Right lobe of liver (tissue), 6 donors: Measurements from ENCODE around the gene CARHSP1. TPM values are rescaled to one million over a fixed set of nuclear protein-coding genes. Genes with fewer than 3 reads are reported as not detected.

Source experiments
- ATAC-seq, 4 donors: fragments of 200-7000 bp; cut with Tn5 transposase; one replicate each; pipeline ENCODE4 v1.9.1; 2020; ENCODE audit warnings: mild to moderate bottlenecking in 4 of 4, moderate library complexity in 4 of 4
- DNase-seq, 3 donors: peaks; one replicate each; pipeline ENCODE4 v3.0.0-alpha.2; 2020
- H3K27ac ChIP-seq, 3 donors: fragments of 200-600 bp; one replicate each; pipeline ENCODE4 v1.8.0; 2022
- H3K27me3 ChIP-seq, 2 donors: fragments of 200-600 bp; one replicate each; pipeline ENCODE4 v1.8.0; 2022
- H3K36me3 ChIP-seq, 4 donors: fragments of 200-600 bp; sonication (generic) in 1 of 4; one replicate each; pipeline versions ENCODE4 v1.5.1 to v1.8.0; 2017 to 2022; ENCODE audit warnings: control low read depth in 1 of 4
- H3K4me1 ChIP-seq, 4 donors: fragments of 200-600 bp; sonication (generic) in 1 of 4; one replicate each; pipeline versions ENCODE4 v1.5.1 to v1.8.0; 2017 to 2022; ENCODE audit warnings: control low read depth in 1 of 4
- H3K4me3 ChIP-seq, 3 donors: fragments of 200-600 bp; one replicate each; pipeline ENCODE4 v1.8.0; 2022
- H3K9me3 ChIP-seq, 4 donors: fragments of 200-600 bp; sonication (generic) in 1 of 4; one replicate each; pipeline versions ENCODE4 v1.5.1 to v1.8.0; 2017 to 2022; ENCODE audit warnings: control low read depth in 1 of 4
- POLR2A ChIP-seq: fragments of 450-650 bp; IDR thresholded peaks from one replicate; pipeline ENCODE4 v1.6.1; 2017; ENCODE audit warnings: antibody characterized with exemption, mild to moderate bottlenecking
- WGBS: methylation state at CpG from one replicate; pipeline ENCODE4 v1.1.6; 2018; ENCODE audit warnings: low coverage, low lambda C conversion rate; ENCODE audit not compliant: insufficient coverage; ENCODE audit errors: missing lambda C conversion rate; 5-methylcytosine and 5-hydroxymethylcytosine counted together
- intact Hi-C, 2 donors: fragments of 100-400 bp; cut with DNase I; formaldehyde crosslinking; loops; one replicate each; pipeline versions ENCODE4 v1.11.2 to v1.14.1; 2022
- total RNA-seq, 6 experiments: library from RNA; depleted of rRNA in 2 of 6; stranded (reverse); fragments of >200 nt in 2 of 6; fragmentation: NEBNext Ultra II Directional in 3 of 6; extraction: Animal tissue kit (Norgen Biotek cat#: 25700) in 3 of 6; gene quantifications; one replicate each; pipeline versions ENCODE4 v1.1.0 to v1.2.4, GENCODE V29; 2016 to 2023
- TF ChIP-seq, protein P1 (sequence below), 4 donors: fragments of 200-600 bp in 3 of 4; fragments of 450-650 bp in 1 of 4; IDR thresholded peaks; one replicate each; pipeline versions ENCODE4 v1.5.1 to v1.8.0; 2016 to 2022; ENCODE audit warnings: antibody characterized with exemption in 4 of 4, mild to moderate bottlenecking in 2 of 4
- donor health status: DM: no; HTN: yes; CAD: no.
- donor health status: DM: no; HTN: no; CAD: no.
- donor health status: DM: no; HTN: no; CAD: no.
- donor health status: DM: no; HTN: yes; CAD: no.
- donor health status: DM: no; HTN: yes; CAD: no.

Gene CARHSP1
- total RNA-seq, 6 experiments from 2014 or later = 61.5 to 132 (median 73.1) TPM

DNA sequence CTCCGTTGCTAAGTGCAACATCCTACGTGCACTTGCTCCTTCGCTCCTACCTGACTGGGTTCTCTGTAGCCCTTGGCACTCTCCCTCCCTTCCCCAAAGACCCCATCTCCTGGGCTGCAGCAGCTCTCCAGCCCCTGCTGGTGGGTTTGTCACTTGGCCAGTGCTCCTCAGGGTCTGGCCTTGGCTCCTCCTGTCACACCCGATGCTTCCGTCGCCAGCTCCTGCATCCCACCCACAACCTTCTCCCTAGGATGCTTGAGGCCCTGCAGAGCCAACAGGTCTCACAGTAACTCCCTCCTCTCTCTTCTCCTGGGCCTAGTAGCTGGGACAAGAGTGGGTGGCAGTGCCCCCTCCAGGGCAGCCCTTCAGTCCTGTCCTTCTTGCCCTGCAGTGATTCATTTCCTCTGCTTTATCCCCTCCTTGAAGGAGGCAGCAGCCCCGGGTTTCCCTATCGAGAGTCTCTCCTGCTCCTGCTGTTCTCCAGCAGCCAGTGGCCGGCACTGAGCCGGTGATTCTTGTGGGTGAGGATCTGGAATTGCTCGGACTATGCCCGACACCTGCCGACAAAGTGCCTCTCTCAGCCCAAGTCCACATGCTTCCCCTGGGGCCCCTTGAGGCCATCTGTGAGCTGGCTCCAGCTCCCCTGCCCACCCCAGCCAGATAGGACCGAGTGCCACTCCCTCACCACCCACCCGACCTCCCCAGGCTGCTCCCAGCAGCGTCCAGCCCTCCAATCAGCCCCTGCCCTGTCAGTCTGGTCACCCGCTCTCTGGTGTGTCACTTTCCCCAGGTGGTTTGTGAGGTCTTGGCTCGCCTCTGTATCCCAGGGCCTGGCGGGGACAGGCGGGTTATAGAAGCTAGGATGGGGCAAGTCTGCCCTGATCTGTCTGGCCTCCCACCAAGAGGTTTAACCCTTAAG is 17.1 kb upstream of the CARHSP1 start:
- intact Hi-C loops = loop anchor here (10.0 kb wide), 2 partner anchors 231 to 321 kb away; no protein-coding TSS in a partner anchor
- H3K9me3 ChIP-seq = no peaks in the 10 kb centered on the region
- H3K4me1 ChIP-seq = no peaks in the 10 kb centered on the region
- H3K36me3 ChIP-seq = peaks cover 0 to 6% (median under 1%) of the 10 kb centered on the region in 4 donors
- H3K4me3 ChIP-seq = no peak overlapping the region
- TF ChIP-seq POLR2A = no peak
- TF ChIP-seq, protein P1, sequence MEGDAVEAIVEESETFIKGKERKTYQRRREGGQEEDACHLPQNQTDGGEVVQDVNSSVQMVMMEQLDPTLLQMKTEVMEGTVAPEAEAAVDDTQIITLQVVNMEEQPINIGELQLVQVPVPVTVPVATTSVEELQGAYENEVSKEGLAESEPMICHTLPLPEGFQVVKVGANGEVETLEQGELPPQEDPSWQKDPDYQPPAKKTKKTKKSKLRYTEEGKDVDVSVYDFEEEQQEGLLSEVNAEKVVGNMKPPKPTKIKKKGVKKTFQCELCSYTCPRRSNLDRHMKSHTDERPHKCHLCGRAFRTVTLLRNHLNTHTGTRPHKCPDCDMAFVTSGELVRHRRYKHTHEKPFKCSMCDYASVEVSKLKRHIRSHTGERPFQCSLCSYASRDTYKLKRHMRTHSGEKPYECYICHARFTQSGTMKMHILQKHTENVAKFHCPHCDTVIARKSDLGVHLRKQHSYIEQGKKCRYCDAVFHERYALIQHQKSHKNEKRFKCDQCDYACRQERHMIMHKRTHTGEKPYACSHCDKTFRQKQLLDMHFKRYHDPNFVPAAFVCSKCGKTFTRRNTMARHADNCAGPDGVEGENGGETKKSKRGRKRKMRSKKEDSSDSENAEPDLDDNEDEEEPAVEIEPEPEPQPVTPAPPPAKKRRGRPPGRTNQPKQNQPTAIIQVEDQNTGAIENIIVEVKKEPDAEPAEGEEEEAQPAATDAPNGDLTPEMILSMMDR (IDR thresholded peaks at IDR 0.05) = no peak
- H3K27ac ChIP-seq = no peak overlapping the region
- peak; percentile 43 to 56 (median 54) for ATAC-seq
- peak in 2 of 3 donors; percentile 34 to 56 for DNase-seq
- 18% methylated on average over 13 of the region's 20 CpGs for WGBS
- no peaks in the 10 kb centered on the region for H3K27me3 ChIP-seq

DNA sequence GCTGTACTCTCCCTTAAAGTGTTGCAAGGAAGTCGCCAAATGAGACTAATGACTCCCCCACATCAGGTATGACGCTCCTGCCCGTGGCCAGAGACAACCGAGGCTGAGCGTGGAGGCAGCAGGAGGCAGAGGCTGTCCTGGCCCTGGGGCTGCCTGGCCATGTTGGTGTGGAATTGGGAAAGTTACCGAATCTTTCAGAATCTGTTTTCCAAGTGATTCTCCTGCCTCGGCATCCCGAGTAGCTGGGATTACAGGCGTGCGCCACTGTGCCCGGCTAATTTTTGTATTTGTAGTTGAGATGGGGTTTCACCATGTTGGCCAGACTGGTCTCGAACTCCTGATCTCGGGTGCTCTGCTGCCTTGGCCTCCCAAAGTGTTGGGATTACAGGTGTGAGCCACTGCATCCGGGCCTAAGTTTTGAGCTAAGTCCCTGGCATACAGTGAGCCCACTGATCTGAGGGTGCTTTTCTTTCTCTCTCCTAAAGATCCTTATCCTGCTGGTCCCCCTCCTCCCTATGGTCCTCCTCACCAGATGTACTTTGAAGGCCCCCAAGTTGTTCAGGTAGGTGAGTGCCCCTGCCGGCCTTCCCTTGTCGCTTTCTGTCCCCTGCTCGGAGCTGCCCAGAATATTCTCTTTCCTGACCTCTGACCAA is 14.0 kb upstream of the CARHSP1 start:
- no peak for ATAC-seq
- H3K27me3 ChIP-seq = no peaks in the 10 kb centered on the region
- peak in 2 of 3 donors; percentile 8 to 36 for DNase-seq
- TF ChIP-seq, protein P1 (IDR thresholded peaks at IDR 0.05) = no peak
- no peak for TF ChIP-seq POLR2A
- H3K27ac ChIP-seq = no peak overlapping the region
- no peaks in the 10 kb centered on the region for H3K9me3 ChIP-seq
- no peak overlapping the region for H3K4me3 ChIP-seq
- H3K36me3 ChIP-seq = no peaks in the 10 kb centered on the region
- WGBS = 82% methylated on average over 5 of the region's 17 CpGs
- intact Hi-C loops = loop anchor here (5.0 to 10.0 kb wide), 3 partner anchors 221 to 318 kb away; no protein-coding TSS in a partner anchor
- H3K4me1 ChIP-seq = peaks cover 0 to 3% (median 0%) of the 10 kb centered on the region in 4 donors

DNA sequence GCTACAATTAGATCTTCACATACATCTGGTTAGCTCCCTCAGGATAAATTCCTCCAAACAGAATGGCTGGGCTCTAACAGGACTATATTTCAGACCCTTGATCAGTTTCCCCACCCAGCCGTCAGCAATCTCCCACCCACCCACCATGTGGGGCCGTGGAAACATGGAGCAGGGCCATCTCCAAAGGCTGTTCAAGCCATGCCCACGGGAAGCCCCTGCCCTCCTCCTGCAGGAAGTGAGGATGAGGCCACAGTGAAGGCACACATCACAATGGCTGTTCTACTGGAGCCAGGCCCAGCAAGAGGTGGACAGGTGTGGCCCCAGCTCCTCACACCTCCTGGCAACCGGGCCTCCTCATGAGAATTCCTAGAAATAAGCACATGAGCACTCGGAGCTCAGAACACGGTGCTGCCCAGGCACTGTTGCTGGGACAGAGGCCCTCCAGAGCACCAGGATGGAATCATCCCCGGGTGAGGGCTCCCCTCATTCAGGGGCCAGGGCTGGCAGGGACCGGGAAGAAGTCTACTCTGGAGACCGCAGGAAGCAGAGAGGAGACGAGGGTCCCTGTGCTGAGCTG is 13.3 kb upstream of the CARHSP1 start, which contains the start of gene LITAFD:
LITAFD (plus strand) TSS at position 311 of the 577 bp plus-strand sequence. CDS start 2,005 bp downstream, outside the sequence.
- ATAC-seq = no peak
- no peaks in the 10 kb centered on the region for H3K9me3 ChIP-seq
- H3K4me3 ChIP-seq = no peak within 1 kb of the TSS
- DNase-seq = peak in 2 of 3 donors; percentile 11 to 52
- no peaks in the 10 kb centered on the region for H3K36me3 ChIP-seq
- peaks cover 0 to 3% (median 0%) of the 10 kb centered on the region in 4 donors for H3K4me1 ChIP-seq
- H3K27ac ChIP-seq = no peak within 1 kb of the TSS
- 58% methylated on average over 2 of the region's 10 CpGs for WGBS
- TF ChIP-seq, protein P1 (IDR thresholded peaks at IDR 0.05) = no peak
- H3K27me3 ChIP-seq = no peaks in the 10 kb centered on the region
- intact Hi-C loops = loop anchor here (5.0 to 10.0 kb wide), 3 partner anchors 220 to 317 kb away; no protein-coding TSS in a partner anchor

DNA sequence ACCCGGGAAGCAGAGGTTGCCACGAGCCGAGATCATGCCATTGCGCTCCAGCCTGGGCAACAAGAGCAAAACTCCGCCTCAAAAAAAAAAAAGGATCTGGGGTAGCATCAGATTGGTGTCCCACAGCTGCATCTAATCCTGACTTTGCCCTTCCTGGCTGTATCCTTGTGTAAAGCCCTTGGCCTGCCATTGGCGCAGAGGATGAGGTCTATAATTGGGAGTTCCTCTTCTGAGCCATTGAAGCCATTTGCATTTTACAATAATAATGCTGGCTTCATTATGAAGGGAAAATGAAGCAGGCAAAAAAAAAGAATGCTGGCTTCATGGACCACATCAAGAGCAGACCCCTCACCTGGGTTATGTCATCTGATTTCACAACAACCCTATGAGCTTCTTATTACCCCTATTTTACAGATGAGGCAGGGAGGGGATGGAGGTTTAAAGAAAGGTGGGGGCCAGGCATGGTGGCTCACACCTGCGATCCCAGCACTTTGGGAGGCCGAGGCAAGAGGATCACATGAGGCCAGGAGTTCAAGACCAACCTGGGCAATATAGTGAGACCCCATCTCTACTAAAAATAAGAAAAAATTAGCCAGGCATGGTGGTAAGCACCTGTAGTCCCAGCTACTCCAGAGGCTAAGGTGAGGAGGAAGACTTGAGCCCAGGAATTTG is 12.2 kb upstream of the CARHSP1 start:
- intact Hi-C loops = loop anchor here (5.0 to 10.0 kb wide), 3 partner anchors 219 to 316 kb away; no protein-coding TSS in a partner anchor
- Histone ChIP-seq H3K9me3 (no peaks in the 10 kb centered on the region), H3K36me3 (no peaks in the 10 kb centered on the region), H3K27me3 (no peaks in the 10 kb centered on the region), H3K27ac (no peak overlapping the region), H3K4me1 (peaks cover 0 to 3% (median 0%) of the 10 kb centered on the region in 4 donors), H3K4me3 (no peak overlapping the region)
- TF ChIP-seq POLR2A = no peak
- TF ChIP-seq, protein P1 (IDR thresholded peaks at IDR 0.05) = no peak
- DNase-seq (peak in 1 of 3 donors; percentile 6), ATAC-seq (no peak)
- 82% methylated on average over 6 of the region's 8 CpGs for WGBS
